AG09319 (cell line): Measurements from ENCODE around the gene KRT81.
"Not testable (repeated sequence)": the region's sequence is repeated elsewhere in the genome, so short reads cannot be mapped to it uniquely, and the experiment has no call there.

ENCODE experiments used
- DNase-seq: peaks from one replicate; pipeline ENCODE4 v3.0.0-alpha.2; 2010; ENCODE audit warnings: low read depth; ENCODE audit errors: extremely low read depth
- TF ChIP-seq, protein P1 (sequence below): IDR thresholded peaks from 2 replicates; pipeline ENCODE4 v1.5.1; 2011; ENCODE audit warnings: low read depth, mild to moderate bottlenecking, inconsistent platforms, low read length, moderate library complexity

Gene KRT81

DNA sequence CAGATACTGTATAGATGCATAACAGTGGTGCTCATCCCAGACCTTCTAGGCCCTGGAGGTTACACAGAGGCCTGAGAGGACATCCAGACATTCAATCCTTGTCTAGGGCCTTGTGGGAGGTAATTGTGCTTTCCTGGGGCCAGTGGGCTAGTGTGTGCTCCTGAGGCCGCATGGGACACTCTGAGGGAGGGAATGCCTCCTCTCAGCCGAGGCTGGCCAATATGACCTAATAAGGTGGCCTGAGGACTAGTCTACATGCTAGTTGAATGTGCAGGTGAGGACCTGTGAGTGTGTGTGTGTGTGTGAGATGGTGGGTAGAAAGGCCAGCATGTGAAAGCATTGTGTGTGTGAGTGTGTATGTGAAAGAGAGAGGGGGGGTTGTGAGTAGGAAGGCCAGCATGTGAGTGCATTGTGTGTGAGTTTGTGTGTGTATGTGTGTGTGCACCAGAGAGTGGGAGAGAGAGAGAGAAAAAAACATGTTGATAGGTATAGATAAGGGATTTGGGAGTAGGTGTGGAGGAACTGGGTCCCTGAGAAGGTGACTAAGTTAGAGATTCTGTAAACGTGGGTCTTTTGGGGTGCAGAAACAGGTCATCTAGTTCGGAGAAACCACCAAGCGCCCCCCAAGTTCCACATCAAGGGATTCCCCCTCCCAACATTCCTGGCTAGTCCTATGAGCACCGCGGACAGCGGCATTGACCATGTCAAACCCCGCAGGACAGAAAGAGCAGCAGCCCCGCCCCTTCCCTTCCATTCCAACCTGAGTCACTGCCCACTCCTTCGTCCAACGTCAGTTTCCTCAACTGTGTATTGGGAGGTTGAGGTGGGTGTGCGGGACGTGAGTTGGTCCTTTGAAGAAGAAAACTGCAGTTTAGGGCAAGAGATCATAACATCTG is 9.7 kb upstream of the KRT81 start:
- no peak for DNase-seq
- TF ChIP-seq, protein P1, sequence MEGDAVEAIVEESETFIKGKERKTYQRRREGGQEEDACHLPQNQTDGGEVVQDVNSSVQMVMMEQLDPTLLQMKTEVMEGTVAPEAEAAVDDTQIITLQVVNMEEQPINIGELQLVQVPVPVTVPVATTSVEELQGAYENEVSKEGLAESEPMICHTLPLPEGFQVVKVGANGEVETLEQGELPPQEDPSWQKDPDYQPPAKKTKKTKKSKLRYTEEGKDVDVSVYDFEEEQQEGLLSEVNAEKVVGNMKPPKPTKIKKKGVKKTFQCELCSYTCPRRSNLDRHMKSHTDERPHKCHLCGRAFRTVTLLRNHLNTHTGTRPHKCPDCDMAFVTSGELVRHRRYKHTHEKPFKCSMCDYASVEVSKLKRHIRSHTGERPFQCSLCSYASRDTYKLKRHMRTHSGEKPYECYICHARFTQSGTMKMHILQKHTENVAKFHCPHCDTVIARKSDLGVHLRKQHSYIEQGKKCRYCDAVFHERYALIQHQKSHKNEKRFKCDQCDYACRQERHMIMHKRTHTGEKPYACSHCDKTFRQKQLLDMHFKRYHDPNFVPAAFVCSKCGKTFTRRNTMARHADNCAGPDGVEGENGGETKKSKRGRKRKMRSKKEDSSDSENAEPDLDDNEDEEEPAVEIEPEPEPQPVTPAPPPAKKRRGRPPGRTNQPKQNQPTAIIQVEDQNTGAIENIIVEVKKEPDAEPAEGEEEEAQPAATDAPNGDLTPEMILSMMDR, result no peak

DNA sequence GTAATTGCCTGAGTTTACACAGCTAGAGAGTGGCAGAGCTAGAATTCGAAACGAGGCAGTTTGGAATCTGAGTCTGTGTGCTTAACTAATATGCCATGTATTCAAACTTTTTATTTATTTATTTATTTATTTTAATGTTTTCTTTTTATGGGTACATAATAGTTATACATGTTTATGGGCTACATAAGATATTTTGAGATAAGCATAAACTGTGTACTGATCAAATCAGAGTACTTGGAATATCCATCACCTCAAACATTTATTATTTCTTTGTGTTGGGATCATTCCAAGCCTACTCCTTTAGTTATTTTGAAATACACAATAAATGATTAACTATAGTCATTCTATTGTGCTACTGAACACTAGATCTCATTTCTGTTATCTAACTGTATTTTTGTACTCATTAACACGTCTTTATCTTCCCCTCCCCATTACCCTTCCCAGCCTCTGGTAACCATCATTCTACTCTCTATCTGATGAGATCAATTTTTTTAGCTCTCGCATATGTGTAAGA is 7.4 kb upstream of the KRT81 start:
- TF ChIP-seq, protein P1, result no peak
- no peak for DNase-seq

DNA sequence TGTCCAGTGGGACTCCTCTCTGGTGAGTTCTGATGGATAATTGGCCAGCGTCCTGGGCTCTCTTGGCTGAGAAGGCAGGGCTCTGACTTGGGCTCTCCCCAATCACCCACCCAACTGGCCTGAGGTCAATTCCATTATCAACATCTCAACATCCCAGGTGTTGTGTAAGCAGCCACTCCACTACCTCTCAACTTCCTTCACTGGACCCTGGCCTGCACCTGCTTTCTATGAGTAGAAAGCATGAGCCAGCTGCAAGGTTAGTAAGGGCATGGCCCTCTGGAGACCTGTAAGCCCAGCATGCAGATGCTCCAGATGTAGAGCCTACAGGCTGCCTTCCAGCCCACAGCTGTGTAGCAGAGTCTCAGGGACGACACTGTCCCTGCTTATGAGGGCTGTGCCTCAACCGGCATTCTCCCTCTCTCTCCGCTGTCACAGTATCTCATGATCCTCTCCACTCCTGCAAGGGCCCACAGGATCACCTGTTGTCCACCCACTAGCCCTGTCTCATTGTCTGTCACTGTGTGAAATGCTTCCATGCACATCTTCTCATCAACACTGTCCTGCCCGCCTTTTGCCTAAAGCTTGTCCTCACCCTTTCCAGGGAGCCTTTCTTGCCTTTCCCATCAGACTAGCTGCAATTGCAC is 5.4 kb upstream of the KRT81 start:
- no peak for DNase-seq
- TF ChIP-seq, protein P1, result no peak

DNA sequence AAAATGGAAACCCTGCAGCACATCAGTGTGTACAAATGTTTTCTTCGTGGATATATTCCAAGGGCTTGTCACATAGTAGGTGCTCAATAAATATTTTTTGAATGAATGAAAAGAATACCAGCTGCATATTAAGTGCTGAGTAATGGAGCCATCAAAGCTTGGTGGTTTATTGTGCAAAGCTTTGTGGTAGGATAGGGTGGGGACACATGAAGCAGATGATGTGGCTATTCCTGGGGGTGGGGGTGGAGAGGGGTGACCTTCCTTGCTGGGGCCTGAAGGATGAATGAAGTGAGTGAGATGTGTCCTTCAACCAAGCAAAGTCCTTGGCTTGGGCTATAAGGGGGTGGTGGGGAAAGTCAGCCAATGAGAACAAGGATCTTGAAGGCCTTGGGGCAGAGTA is 4.3 kb upstream of the KRT81 start:
- DNase-seq, result no peak
- TF ChIP-seq, protein P1, result no peak

DNA sequence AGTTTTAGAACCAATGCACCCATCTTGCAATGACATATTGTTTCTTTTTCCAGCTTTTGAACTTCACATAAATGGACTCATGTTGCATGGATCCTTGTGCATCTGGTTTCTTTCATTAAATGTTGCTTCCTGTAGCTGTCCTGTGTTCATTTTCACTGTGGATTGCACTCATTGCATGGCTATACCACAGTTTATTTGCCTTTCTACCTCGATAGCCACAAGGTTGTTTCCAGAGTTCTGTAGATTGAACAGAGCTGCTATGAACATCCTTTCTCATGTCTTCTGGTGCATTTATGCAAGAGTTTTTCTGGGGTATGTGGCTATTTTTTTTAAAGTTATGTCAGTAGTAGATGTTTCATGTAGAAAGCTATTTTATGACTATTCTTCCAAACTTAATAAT is 3.5 kb upstream of the KRT81 start:
- DNase-seq, result no peak
- TF ChIP-seq, protein P1, result no peak

DNA sequence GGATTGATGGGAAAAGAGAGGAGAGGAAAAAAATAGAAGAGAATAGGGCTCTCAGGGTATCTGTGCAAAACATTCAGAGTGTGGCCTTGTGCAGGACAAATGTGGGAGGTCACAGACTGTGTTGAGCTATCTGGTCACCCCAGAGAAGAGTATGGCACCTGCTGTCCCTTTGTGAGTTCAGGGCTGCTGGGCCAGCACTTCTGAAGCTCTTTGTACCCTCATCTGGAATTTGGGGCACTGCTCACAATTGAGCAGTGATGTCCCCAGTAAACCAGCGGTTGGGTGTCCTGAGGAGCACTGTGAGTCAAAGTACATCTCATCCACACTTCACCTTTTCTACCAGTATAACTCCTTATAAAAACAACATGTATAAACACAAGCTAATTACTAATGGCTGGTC is 2.6 kb upstream of the KRT81 start:
- TF ChIP-seq, protein P1, result no peak

DNA sequence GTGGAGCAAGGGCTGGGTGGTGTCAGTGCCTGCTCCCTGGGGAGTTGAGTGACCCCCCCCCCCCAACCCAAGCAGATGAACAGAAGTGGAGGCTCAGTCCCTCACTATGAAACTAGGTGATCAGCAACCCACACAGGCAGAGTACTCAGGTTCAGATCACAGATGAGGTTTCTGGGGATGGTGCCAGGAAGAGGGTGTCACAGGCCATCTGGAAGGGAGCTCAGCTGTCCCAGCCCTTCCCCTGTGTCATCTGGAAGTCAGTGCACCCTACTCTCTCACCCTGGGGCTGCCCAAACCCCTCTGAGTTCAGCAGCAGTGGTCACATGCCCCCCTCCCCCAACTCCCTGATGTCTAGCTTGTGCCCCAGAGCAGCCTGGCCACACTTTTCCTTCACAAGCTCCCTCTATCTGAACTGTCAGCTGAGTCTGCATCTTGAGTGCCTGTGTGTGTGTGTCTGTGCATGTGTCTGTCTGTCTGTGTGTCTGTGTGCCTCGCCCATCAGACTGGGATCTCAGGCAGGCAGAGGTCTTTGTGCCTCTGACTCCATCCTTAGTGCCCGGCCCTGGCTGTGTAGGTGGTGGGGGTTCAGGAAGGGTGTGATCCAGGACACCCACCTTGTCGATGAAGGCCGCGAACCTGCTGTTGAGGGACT is 725 bp downstream of the KRT81 start:
- not testable (repeated sequence) for DNase-seq

More for the DNA sequence above, 2.6 kb upstream of the KRT81 start:
- DNase-seq, result no peak

DNA sequence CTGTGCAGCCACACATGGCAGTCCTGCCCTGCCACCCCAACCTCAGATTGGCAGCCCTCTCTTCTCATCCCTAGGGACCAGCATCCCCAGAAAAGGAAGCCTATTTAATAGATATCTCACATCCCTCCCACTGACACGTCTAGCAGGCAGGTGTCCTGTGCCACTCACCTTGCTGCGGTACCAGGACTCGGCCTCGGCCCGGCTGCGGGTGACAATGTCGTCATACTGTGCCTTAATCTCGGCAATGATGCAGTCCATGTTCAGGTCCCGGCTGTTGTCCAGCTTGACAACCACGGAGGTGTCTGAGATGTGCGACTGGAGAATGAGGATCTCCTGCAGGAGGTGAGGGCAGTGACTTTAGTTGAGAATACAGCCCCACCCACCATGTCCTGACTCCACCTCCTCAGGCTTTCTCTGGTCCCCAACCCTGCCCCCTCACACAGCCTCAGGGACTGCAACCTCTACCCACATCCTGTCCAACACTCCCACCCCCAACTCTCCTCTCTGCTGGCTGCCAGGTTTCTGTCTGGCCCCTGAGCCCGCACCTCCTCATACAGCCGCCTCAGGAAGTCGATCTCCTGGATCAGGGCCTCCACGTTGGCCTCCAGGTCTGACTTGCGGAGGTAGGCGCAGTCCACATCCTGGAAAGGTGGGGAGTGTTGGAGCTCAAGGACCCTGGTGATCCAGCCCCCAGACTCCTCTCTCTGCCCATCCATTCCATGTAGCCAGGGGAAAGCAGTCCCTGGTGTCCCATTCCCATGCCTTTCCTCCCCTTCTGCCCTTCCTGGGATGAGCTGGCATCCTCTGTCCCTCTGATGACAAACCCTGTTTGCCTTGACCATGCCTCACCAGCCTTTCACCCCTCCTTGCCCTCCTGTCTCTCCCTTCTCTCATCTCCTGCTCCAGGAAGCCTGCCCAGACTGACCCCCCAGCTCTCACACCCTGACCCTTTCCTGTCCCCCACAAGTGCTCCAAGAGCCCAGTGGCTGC is 3.2 kb downstream of the KRT81 start:
- not testable (repeated sequence) for DNase-seq

DNA sequence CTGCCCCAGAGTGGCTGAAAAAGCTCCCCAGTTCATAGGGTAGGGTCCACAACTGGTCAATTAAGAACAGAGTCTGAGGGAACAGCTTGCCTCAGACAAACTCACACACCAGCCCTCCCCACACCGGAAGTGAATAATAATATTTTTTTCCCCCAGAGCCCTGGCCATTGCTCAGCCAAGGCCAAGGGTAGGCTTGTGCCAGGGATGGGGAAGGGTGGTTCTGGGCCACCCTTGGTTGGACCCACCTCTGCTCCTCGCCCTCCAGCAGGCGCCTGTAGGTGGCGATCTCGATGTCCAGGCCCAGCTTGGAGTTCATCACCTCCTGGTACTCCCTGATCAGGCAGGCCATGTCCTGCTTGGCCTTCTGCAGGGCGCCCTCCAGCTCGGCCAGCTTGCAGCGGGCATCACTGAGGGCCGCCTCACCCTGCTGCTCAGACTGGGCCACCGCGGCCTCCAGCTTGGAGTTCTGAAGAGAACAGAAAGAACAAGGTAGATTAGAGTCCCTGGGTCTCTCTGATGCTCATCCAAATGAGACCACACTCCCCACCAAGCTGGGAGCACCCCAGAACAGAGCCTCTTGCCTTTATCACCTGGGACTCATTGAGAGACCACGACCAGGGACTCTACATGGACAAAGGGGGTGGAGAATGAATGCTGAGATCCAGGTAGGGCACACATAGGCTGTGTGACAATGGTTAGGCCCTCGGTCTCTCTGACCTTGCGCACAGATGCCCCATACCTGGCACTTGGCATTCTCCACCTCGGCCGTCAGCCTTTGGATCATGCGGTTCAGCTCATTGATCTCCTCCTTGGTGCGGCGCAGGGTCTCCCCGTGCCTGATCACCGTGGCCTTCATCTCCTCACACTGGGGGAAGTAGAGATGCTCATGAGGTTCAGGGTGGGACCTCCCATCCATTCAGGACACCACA is 4.2 kb downstream of the KRT81 start:
- DNase-seq, result not testable (repeated sequence)
